ENCODE results near the gene METAP1D. TPM values are rescaled to one million over a fixed set of nuclear protein-coding genes. Genes with fewer than 3 reads are reported as not detected.
"Not testable (repeated sequence)": the region's sequence is repeated elsewhere in the genome, so short reads cannot be mapped to it uniquely, and the experiment has no call there.

METAP1D gene
- total RNA-seq, 2 experiments from 2014 or later = 2.8 to 2.9 TPM

DNA sequence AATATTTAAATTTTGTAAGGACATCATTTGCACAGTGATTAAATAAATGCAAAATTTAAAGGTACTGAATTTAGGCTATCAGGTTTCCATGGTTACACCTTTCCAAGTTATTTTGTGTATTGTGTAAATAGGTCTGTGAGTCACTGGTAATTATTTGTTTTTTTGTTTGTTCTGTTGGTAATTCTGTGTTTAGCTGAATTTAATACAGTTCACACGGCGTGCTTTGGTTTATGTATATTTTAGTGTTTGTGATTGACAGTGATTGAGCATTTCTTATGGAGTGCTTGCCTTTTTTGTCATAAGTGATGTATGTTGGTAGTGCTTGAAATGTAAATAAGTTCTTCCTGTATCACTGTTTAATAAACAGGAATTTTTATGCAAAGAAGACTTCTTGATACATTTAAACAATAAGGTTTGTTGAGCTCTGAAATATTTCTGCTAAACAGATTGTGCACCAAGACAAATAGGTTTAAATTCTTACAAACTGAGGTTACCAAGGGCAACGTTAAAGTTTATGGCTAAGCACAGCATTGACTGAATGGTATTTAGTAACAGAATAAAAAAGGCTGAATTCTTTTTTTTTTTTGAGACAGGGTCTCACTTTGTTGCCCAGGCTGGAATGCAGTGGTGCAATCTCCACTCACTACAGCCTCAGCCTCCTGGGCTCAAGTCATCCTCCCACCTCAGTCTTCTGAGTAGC is 47.3 kb downstream of the METAP1D start:
- CTCF ChIA-PET = interaction anchor here (0.8 kb wide), 1 partner anchor 106 kb away, joined by 3 read pairs; no protein-coding TSS in a partner anchor
- no peak overlapping the region for H3K27ac Mint-ChIP-seq
- peaks cover 3% of the 10 kb centered on the region for H3K4me1 Mint-ChIP-seq
- POLR2A ChIA-PET = no interaction called here
- no peak for DNase-seq
- no peaks in the 10 kb centered on the region for H3K27me3 Mint-ChIP-seq
- no peak overlapping the region for H3K4me3 Mint-ChIP-seq
- H3K36me3 Mint-ChIP-seq (ENCODE audit: low read depth) = no peaks in the 10 kb centered on the region
- no peaks in the 10 kb centered on the region for H3K9me3 Mint-ChIP-seq

DNA sequence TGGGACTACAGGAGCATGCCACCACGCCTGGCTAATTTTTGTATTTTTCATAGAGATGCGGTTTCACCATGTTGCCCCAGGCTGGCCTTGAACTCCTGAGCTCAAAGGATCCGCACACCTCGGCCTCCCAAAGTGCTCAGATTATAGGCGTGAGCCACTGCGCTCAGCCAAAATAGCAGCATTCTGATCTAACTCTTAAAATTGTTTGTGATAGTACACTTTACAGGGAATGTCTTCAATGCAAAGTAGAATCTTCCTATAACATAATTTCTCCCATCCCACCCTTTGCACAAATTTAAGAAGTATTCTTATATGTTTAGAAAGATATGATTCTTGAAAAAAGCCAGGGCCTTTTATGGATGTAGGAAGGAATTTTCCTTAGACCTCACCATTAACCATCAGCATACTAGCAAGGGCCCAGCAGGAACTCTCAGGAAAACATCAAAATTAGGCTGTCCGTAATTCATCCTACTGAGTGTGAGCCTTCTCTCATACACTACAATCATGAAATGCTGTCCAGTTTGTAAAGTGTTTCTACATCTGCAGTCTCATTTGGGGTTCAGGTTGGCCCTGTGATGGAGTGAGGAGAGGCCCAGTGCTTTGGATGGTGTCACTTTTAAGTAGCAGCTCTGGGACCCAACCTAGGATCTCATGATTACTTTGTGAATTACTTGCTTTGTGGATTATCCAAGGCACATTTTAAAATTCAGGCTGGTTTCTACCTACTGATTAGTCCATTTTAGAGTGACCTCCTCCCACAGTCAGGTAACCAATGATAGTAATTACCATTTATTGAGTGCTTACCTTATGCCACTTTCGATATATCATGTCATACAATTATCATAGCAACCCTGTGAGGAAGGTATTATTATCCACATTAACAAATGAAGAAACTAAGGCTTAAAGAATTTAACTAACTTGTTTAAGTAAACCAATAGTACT is 48.1 kb downstream of the METAP1D start:
- Mint-ChIP-seq H3K27me3 (no peaks in the 10 kb centered on the region), H3K36me3 (ENCODE audit: low read depth) (no peaks in the 10 kb centered on the region), H3K27ac (no peak overlapping the region), H3K9me3 (no peaks in the 10 kb centered on the region), H3K4me3 (no peak overlapping the region), H3K4me1 (peaks cover 3% of the 10 kb centered on the region)
- ChIA-PET POLR2A (no interaction called here), CTCF (interaction anchor here (0.8 kb wide), 1 partner anchor 107 kb away, joined by 3 read pairs; no protein-coding TSS in a partner anchor)
- DNase-seq = no peak

DNA sequence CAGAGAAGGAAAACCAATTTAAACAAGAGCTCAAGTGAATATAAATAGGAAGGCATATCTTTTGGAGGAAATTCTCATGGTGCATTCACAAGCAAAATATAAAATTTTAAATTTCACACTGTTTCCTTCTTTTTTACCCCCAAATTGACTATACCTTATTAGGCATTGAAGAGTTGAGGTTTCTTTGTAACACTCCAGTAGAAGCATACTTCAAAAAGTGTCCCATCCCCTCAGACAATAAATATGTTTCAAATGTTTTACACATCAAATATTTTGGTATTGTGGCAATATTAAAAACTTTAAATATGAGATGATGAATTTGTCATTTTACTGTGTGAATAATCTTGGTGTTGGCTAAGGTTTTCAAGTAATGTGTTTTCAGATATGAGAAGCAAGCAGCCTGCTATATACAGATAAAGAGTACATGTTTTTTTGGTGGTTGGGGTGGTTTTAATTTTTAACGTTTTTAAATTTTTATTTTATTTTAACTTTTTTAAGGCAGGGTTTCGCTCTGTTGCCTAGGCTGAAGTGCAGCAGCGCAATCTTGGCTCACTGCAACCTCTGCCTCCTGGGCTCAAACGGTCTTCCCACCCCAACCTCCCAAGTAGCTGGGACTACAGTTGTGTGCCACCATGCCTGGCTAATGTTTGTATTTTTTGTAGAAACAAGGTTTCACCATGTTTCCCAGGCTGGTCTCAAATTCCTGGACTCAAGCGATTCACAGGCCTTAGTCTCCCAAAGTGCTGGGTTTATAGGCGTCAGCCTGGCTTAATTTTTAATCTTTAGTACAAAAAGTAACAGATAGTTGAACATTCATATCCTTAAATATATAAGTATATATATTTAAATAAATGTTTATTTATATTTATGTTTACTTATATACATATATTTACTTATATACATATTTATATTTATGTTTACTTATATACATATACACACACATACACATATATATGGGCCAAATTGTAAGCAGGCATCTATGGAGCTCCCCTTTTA is 49.1 kb downstream of the METAP1D start:
- Mint-ChIP-seq H3K27me3 (no peaks in the 10 kb centered on the region), H3K9me3 (no peaks in the 10 kb centered on the region), H3K27ac (no peak overlapping the region), H3K36me3 (ENCODE audit: low read depth) (no peaks in the 10 kb centered on the region), H3K4me3 (no peak overlapping the region), H3K4me1 (peaks cover 3% of the 10 kb centered on the region)
- ChIA-PET POLR2A (interaction anchor here (1.3 kb wide), 1 partner anchor 48 kb away, joined by 4 read pairs; no protein-coding TSS in a partner anchor), CTCF (no interaction called here)
- DNase-seq = no peak

DNA sequence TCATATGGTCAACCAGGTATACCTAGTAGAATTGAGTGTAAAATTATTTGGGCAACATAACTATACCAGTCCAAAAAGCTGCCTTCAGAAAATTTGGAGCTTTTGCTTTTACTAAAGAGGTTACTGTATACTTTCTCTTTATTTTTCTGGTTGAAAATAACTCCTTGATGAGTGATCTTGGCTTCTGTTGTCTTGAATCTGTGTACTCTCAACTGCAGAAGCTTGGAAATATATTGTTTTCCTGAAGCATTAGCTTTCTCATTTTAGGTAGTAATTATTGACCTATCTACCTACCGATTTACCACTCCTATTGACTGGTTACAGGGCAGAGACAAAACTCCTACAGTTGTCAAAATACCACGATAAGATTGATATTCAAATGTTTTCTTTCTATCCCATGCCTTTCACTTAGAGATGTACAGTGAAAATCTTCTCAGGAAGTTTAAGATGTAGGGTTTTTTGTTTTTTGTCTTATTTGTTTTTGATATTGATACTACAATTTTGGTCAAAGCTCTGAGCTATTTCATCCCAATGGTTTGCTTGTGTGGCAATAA is 49.9 kb downstream of the METAP1D start:
- Mint-ChIP-seq H3K9me3 (no peaks in the 10 kb centered on the region), H3K36me3 (ENCODE audit: low read depth) (no peaks in the 10 kb centered on the region)
- CTCF ChIA-PET = interaction anchor here (1.4 kb wide), 1 partner anchor 93 kb away, joined by 3 read pairs; no protein-coding TSS in a partner anchor

DNA sequence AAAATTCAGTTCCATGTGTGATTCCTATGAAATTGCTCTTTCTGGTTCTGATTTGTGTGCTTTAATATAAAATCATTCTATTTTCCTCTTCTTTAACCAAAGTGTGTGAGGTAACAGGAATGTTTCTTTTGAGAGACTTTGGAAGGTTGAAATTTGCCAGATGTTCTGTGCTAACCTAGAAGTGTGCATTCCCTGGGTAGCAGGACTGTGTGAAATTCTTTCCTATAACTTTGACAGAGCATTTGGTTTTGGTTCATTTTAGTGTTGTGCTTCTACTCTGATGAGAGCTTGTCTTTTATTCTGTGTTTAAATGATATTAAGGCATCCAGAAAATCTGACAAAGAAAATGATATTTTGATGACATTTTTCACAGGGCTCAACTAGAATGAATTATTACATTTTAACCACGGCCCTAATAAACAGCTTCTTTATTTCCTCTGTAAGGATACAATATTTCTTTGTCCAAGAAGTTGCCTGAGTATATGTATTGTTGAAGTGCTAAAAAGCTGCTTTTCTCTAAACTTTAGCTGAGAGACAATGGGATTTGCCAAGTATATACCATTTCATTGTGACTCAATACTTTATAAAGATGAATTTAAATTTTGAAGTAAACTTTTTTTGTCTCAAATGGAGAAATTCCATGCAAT is 50.8 kb downstream of the METAP1D start:
- H3K36me3 Mint-ChIP-seq (ENCODE audit: low read depth) = no peaks in the 10 kb centered on the region
- no peaks in the 10 kb centered on the region for H3K9me3 Mint-ChIP-seq
- no peak for DNase-seq
- peaks cover 3% of the 10 kb centered on the region for H3K4me1 Mint-ChIP-seq
- ChIA-PET CTCF (interaction anchor here (1.4 kb wide), 1 partner anchor 94 kb away, joined by 3 read pairs; no protein-coding TSS in a partner anchor), POLR2A (interaction anchor here (1.3 to 1.5 kb wide), 2 partner anchors 12 to 50 kb away, joined by 3 to 4 read pairs; no protein-coding TSS in a partner anchor)
- no peaks in the 10 kb centered on the region for H3K27me3 Mint-ChIP-seq
- no peak overlapping the region for H3K27ac Mint-ChIP-seq
- H3K4me3 Mint-ChIP-seq = no peak overlapping the region

More for the DNA sequence above, 49.9 kb downstream of the METAP1D start:
- Mint-ChIP-seq H3K4me1 (peaks cover 3% of the 10 kb centered on the region), H3K4me3 (no peak overlapping the region), H3K27me3 (no peaks in the 10 kb centered on the region), H3K27ac (no peak overlapping the region)
- DNase-seq = no peak
- POLR2A ChIA-PET = interaction anchor here (1.3 to 1.5 kb wide), 2 partner anchors 11 to 49 kb away, joined by 3 to 4 read pairs; no protein-coding TSS in a partner anchor

DNA sequence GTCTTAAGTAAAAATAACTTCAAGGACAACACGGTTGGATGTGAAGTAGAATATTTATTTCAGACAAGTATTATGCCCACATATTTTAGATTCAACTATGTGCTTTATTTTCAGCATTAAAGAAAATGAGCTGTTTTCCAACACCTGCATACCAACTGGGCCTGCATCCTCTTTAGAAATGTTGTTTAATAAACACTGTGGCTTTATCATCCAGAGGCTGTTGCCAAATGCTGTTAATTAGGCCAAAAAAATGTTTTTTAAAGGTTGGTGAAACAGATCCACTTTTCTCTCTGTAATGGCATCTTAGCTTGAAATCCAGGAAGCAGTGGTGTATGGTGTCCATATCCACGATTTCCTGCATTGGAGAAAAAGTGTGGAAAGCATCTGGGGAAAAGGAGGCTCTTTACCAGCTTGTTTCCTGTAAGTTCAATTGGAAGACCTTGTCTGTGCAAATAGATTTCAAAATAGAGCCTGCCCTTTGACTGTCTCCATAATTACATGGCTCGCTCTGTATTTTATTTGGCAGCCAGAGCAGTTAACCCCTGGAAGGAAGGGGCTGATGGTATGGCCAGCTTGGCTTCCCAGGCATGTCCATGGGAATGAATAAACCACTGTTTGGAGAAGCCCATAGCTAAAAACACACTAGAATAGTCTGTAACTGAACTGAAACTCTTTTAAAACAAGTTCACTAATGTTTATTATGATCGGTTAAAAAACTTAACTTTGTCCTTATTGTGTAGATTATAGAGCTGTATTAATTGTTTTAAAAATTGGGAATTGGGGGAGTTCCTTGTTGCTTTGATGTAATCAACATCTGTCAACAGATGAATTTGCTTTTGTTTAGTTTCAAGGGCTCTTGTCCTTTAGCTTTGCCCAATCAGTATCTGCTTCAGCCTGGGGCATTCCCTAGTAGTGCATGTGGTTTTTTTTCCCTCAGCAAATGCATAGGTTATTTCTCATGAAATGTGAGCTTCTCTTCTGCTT is 52.5 kb downstream of the METAP1D start:
- H3K4me1 Mint-ChIP-seq = no peaks in the 10 kb centered on the region
- H3K9me3 Mint-ChIP-seq = no peaks in the 10 kb centered on the region
- H3K4me3 Mint-ChIP-seq = no peak overlapping the region
- H3K27ac Mint-ChIP-seq = no peak overlapping the region
- ChIA-PET POLR2A (no interaction called here), CTCF (no interaction called here)
- no peaks in the 10 kb centered on the region for H3K27me3 Mint-ChIP-seq
- DNase-seq = no peak
- no peaks in the 10 kb centered on the region for H3K36me3 Mint-ChIP-seq (ENCODE audit: low read depth)

DNA sequence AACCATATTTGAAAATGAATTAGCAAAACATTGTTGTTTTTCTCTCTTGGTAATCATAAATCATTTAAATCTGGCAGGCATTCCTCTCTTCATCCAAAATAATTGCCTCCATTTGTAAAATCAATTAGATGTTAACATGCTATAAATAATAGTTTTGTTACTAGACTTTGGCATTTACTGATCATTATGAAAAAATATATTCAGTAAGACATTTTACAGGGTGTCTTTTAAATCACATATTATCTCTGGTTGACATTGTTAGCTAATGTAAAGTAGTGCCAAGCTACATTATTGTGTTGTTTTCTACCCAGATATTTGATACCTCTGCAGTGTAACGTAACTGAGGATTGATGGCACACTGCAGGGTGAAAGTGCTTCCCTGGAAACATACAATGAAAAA is 53.7 kb downstream of the METAP1D start:
- CTCF ChIA-PET = no interaction called here
- Mint-ChIP-seq H3K36me3 (ENCODE audit: low read depth) (no peaks in the 10 kb centered on the region), H3K9me3 (no peaks in the 10 kb centered on the region), H3K4me3 (no peak overlapping the region), H3K4me1 (no peaks in the 10 kb centered on the region), H3K27me3 (no peaks in the 10 kb centered on the region), H3K27ac (no peak overlapping the region)
- POLR2A ChIA-PET = no interaction called here
- DNase-seq = no peak

DNA sequence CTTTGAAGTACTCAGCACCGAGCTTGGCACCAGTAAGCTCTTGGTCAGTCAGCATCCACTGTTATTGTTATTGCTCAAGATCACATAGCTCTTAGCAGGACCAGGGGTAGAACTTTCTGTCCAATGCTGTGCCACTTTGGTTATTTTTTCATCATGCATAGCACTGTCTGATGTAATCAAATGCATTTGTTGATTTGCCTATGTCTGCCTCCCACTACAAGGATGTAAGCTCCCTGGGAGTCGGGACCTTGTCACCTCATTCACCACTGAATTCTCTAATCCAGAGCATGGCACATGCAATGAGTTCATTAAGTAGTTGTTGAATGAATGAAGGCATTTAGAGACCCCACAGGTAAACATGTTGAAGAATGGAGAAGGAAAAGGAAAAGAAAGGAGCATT is 56.5 kb downstream of the METAP1D start:
- no peak for DNase-seq
- Mint-ChIP-seq H3K36me3 (ENCODE audit: low read depth) (no peaks in the 10 kb centered on the region), H3K9me3 (no peaks in the 10 kb centered on the region), H3K27ac (no peak overlapping the region), H3K27me3 (no peaks in the 10 kb centered on the region), H3K4me1 (peaks cover 1% of the 10 kb centered on the region), H3K4me3 (no peak overlapping the region)
- ChIA-PET CTCF (no interaction called here), POLR2A (no interaction called here)

DNA sequence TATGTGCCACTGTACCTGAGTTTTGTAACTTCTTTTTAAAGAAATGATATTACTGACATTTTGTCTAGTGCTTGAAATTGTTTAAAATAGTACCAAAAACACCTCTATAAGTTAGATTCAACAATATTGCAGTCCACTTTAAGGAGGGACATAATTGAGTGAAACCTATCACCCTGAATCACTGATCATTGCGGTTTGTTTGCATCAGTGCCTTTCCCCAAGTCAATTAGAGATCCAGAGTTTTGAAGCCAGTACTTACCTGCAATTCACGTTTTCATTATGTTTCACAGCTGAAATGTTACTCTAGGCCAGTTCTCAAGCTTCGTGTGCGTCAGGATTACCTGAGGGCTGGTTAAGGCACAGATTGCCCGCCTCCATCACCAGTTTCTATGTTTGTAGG is 58.9 kb downstream of the METAP1D start:
- ChIA-PET POLR2A (no interaction called here), CTCF (no interaction called here)
- no peak overlapping the region for H3K27ac Mint-ChIP-seq
- no peaks in the 10 kb centered on the region for H3K36me3 Mint-ChIP-seq (ENCODE audit: low read depth)
- no peak for DNase-seq
- H3K4me3 Mint-ChIP-seq = no peak overlapping the region
- peaks cover 1% of the 10 kb centered on the region for H3K4me1 Mint-ChIP-seq
- no peaks in the 10 kb centered on the region for H3K9me3 Mint-ChIP-seq
- no peaks in the 10 kb centered on the region for H3K27me3 Mint-ChIP-seq

DNA sequence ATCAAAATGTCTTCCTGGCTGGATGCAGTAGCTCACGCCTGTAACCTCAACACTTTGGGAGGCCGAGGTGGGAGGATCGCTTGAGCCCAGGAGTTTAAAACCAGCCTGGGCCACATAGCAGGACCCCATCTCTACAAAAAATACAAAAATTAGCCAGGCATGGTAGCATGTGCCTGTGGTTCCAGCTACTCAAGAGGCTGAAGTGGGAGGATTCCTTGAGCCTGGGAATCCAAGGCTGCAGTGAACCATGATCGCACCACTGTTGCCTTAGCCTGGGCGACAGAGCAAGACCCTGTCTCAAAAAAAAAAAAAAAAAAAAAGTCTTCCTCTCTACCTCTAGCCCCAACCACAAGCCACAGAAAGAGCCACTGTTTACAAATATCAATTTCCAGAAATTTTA is 60.4 kb downstream of the METAP1D start:
- POLR2A ChIA-PET; H3K36me3 Mint-ChIP-seq (ENCODE audit: low read depth); H3K4me1 Mint-ChIP-seq; H3K27me3 Mint-ChIP-seq; H3K9me3 Mint-ChIP-seq; H3K4me3 Mint-ChIP-seq; DNase-seq; H3K27ac Mint-ChIP-seq: not testable (repeated sequence)
- CTCF ChIA-PET = interaction anchor here (0.9 kb wide), 1 partner anchor 358 kb away, joined by 4 read pairs; no protein-coding TSS in a partner anchor

DNA sequence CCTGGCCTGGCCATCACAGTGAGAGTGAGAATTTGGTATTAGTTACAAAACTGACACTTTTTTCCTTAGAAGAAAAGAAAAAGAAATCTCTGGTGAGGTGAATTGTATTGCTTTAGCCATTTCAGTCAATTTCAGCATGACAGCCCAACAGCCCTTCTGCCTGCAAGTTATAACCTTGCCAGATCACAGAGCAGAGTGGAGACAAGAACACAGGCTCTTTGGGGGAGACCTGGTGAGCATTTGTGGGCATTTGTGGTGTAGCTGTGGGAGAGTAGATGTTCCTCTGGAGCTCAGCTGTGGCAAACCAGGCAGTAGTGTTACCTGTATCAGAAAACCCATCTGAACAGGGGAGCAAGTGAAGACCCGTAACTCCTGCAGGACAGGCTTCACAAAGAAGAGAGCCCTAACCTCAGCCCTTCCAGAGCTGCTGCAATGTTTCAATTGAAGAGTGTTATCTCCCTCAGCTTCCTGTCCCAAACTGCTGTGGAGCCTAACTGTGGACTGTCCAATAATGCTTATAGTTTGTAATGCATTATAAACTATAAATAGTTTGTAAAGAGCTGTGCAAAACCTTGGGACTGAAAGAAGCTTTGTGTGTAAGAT is 62.8 kb downstream of the METAP1D start:
- Mint-ChIP-seq H3K9me3 (no peaks in the 10 kb centered on the region), H3K27me3 (no peaks in the 10 kb centered on the region), H3K4me1 (peaks cover 7% of the 10 kb centered on the region), H3K27ac (no peak overlapping the region), H3K4me3 (no peak overlapping the region), H3K36me3 (ENCODE audit: low read depth) (no peaks in the 10 kb centered on the region)
- POLR2A ChIA-PET = no interaction called here
- CTCF ChIA-PET = interaction anchor here (1.5 kb wide), 1 partner anchor 65 kb away, joined by 5 read pairs; no protein-coding TSS in a partner anchor
- no peak for DNase-seq

Data from activated CD4-positive, alpha-beta memory T cell treated with anti-CD3 and anti-CD28 coated beads, Interleukin-2, amount 10 ng/mL, durations not matched to agents 7 days and 5 days (primary cell).